Dedifferentiated amniotic fluid mesenchymal stem cell (primary cell): ENCODE results near the gene RTL1.

Experiments used
- DNase-seq: peaks from one replicate; pipeline ENCODE4 v3.0.0-alpha.2; 2016; ENCODE audit errors: extremely low spot score

Gene RTL1

DNA sequence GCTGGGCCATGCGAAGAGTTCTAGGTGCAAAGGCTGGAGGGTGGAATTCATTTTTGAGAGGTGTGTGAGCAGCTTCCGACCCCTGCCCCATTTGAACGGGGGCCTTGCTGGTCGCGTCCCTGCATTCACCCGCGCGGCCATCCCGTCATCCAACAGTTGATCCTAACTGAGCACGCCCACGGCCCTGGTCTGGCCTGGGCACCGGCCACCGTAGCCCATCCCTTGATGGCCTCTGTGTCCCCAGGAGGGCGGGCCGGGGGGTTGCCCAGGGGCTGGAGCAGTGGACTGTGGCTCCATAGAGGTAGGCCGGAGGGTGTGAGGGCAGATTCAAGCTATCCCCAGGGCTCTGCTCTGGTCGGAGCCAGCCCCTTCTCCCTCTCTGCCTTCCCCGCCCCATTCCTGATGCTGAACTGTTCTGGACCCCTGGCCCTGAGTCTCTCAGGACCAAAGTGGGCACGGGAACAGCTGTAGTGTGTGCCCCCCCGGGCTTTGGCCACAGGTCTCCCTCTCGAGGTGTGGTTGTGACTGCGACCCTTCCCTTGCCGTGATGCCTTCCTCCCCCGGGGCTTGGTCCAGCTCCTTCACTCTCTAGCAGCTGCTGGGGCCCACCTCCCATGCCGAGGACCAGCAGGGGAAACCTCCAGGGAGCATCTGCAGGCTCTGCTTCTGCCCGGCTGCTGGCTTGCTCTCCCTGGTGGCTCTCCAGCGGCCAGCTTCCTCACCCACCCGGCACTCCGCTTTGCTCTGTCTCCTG lies 68.6 kb downstream of the RTL1 start:
- no peak for DNase-seq

DNA sequence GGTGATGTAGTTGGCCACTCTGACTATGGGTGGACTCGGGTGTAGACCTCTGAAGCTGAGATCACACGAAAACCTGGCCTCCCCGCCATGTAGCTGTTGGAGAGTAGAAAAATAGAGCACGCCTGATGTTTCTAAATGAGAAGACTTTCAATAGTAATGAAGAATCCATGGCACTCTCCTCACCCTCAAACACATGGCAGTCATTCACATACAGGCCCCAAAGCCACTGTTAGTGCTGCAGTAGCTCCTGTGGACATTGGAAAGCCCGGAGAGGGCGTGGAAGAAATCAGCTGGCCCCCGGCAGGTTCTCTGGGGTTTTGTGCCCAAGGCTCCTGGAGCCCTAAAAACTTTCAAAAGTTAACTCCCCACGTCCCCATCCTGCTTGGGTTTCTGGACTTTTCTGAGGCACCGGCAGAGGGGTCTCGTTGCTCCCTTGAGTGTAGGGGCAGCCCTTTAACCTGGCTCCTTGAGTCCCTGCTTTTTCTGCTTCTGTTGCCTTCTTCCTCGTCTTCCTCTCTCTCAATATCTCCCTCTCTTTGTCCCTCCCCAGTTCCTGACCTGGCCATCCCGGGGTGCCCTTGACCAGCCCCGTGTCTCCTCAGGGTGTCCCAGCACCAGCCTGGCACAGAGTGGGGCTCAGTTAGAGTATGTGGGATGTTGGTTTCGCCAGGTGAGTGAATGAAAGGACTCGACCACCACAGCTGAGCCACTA lies 69.3 kb downstream of the RTL1 start:
- DNase-seq = no peak

DNA sequence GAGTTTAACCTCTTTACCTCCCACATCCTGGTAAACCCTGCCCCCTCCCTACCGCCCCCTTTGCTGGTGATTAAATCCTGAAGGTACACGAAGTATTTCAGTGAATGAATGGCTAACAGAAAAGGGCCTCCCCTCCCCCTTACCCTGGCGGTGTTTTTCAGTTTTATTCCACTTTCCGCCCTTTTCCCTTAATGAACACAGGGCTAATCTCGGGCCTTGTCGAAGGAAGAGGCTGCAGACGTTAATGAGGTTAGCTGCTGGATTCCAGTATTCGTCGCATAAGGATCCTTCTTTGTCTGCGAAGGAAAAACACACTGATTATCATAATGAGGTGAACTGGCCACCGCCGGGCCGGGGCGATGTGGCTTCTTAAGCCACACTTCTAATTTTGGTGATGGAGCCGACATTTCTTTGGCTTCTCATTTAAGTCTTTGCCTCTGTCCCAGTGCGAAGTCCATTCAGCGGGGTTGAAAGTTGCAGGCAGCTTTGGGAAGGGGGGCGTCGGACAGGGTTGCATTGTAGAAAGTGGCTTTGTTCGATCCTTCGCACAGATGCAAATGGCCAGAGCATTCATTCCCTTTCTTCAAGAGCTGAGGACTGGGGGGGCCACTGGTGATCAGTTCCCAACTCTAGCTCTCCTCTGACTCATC lies 71.1 kb downstream of the RTL1 start:
- no peak for DNase-seq

DNA sequence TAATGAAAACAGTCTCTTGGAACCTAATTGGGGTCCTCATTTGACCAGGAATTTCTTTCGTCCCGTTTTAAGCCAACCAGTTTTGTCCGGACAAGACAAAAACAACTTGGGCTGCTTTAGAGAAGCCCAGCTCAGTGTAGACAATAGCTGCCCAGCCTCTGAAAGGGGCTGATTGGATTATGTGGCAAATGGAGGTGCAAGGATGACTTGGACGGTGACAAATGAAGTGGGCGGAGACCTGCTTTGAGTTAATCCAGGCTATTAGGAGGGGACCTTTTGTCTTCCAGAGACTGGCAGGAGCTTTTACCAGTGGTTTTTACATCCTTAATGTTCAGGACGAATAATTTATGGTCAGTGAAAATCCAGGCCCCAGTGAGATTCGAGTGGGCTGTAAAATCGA lies 72.8 kb downstream of the RTL1 start:
- DNase-seq = no peak
